Measurements from ENCODE around the gene EWSR1.

The EWSR1 gene

GRCh38 chr22:29306835-29307595 lies 38.9 kb downstream of the EWSR1 start:
- DNase-seq (ENCODE audit: low spot score): peak; percentile 59

DNA sequence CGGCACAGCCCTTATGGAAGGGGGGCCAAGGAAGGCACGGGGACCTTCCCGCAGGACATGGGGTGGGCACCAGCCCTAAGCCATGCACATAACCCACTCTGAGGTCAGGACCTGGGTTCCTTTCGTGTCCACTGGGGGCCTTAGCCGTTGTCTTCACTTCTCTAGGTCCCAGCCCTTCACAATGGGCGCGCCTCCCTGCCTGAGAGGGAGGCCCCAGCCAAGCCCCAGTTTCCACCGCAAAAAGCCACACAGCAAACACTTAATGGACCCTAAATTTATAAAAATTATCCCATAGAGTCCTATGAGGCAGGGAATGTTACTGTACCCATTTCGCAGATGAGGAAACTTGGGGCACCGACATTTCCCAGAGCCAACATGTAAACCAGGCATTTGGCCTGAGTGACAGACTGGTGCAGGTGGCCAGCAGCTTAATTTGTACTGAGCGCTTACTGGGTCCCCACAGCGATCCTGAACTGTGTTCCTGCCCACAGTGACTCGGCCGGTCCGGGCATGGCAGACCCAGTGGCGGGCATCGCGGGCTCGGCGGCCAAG lies 39.6 kb downstream of the EWSR1 start:
- no peak for DNase-seq (ENCODE audit: low spot score)

DNA sequence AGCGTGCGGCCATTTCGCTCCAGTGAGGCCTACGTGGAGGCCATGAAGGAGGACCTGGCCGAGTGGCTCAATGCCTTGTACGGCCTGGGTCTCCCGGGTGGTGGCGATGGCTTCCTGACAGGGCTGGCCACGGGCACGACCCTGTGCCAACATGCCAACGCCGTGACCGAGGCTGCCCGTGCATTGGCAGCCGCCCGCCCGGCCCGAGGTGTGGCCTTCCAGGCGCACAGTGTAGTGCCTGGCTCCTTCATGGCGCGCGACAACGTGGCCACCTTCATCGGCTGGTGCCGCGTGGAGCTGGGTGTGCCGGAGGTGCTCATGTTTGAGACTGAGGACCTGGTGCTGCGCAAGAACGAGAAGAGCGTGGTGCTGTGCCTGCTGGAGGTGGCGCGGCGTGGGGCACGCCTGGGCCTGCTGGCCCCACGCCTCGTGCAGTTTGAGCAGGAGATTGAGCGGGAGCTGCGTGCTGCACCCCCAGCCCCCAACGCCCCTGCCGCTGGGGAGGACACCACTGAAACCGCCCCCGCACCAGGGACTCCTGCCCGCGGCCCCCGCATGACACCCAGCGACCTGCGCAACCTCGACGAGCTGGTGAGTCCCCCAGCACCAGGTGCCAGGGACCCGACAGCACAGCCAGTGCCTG lies 40.2 kb downstream of the EWSR1 start:
- no peak for DNase-seq (ENCODE audit: low spot score)

DNA sequence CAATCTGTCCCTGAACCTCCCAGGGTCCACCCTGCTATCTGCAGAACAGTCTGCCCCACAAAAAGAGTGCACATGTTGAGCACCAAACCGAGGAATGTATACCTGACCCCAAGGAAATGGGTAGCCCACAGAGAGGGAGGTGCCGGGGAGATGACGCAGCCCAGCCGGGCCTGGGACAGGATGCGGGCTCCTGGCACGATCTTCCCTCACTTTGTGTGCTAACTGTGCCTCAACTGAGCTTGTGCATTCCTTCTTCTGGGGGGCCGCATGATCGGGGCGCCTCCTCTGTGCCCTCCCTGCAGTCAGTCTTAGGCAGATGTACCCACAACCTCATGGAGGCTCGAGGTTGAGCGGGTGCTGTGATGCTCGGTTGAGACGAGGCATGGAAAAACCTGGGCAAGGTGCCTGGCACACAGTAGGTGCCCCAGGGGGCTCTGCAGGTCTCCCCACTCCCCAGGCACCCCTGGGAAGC lies 40.8 kb downstream of the EWSR1 start:
- DNase-seq (ENCODE audit: low spot score): no peak

DNA sequence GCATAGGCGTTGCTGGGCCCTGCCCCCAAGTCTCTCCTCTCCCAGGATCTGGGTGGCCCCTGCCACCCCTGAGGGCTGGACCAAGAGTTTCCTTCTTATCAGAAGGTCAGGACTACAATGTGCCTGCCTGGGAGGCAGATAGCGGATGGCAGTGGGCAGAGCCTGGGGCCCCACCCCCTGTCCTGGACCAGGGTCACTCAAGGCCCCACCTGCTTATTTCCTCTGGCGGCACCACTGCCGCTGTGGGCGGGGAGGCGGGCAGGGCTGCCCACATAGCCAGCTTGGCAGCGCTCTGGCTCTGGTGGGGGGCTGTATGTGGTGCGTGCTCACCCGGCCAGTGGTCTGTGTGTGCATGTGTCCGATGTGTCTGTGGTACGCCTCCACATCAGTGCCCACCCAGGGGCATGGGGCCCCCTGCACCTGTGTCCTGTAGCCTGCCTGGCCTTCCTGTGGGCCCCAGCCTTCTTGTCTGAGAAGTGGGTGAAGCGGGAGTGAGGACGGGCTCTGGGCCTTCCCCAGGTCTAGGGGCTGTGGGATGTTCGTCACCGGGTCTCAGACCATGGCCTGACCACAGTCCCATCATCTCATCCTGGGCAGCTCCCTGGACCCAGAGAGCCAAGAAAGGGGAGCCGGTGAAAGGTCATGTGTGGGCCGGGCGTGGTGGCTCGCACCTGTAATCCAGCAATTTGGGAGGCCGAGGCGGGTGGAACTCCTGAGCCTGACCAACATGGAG lies 41.4 kb downstream of the EWSR1 start:
- DNase-seq (ENCODE audit: low spot score): no peak

DNA sequence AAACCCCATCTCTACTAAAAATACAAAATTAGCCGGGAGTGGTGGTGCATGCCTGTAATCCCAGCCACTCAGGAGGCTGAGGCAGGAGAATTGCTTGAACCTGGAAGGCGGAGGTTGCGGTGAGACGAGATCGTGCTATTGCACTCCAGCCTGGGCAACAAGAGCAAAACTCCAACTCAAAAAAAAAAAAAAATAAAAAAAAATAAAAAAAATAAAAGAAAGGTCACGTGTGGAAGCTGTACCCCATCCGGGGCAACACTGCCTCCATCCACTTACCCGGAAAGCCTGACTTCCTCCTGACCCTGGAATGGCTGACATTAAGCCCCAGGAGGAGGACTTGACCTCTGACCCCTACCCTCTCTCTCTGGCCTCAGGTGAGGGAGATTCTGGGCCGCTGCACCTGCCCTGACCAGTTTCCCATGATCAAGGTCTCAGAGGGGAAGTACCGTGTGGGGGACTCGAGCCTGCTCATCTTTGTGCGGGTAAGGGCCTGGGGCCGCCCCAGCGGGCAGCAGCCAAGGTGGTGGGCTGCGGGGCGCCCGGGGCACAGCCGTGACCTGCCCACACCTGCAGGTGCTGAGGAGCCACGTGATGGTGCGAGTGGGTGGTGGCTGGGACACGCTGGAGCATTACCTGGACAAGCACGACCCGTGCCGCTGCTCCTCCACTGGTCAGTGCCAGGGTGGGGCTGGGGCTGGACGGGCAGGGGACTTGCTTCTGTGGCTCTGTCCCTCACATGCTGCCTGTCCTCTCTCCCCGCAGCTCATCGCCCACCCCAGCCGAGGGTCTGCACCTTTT lies 42.2 kb downstream of the EWSR1 start:
- no peak for DNase-seq (ENCODE audit: low spot score)

DNA sequence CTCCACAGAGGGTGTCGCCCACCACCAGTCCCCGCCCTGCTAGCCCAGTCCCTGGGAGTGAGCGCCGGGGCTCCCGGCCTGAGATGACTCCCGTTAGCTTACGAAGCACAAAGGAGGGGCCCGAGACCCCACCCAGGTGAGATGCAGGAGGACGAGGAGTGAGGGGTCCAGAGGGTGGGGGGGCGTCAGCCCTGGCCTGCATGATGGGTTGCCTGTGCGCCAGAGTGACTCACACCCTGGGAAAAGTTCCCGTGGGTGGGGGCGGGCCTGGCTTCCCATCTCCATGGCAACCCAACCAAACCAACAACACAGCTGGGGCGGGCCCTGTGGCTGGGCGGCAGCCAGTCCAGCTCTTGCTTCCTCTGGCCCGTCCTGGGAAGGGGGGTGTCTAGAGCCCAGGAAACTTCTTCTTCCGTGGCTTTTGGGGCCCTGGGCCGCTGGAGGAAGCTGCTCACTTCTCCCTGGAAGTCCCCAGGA lies 42.8 kb downstream of the EWSR1 start:
- DNase-seq (ENCODE audit: low spot score): peak; percentile 93

GRCh38 chr22:29311464-29312217 lies 43.6 kb downstream of the EWSR1 start:
- DNase-seq (ENCODE audit: low spot score): no peak

DNA sequence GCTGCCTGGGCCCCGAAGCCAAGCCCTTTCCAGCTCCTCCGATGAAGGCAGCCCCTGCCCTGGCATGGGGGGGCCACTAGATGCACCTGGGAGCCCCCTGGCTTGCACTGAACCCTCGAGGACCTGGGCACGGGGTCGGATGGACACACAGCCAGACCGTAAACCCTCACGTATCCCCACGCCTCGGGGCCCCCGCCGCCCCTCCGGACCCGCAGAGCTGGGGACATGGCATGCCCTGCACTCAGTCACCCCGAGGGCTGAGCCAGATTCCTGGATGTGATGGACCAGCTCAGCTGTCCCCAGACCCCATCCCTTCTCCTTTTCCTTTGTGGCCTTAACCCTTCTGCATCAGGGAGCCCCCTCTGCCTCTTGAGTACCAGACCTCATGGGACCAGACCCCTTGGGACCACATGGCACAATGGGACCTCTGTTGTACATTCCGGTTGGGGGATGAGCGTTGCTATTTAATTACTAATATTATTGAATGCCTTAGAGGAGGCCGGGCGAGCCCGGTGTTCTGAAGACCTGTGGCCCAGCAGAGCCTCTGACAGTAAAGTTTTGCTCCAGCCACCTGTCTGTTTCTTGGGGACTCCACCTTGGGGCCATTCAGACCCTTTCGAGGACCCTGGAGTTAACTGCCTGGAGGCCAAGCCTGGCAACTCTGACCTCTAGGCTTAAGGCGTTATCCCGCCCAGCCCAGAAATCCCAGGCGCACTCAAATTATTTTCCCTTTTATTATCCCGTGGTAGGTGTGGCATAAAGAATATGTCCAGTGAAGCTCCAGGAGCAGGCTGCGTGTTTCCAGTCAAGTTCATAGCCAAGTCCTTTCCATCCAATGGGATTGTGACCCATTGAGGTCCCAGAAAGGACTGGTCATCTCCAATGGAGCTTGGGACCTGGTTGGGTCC lies 44.4 kb downstream of the EWSR1 start:
- no peak for DNase-seq (ENCODE audit: low spot score)

DNA sequence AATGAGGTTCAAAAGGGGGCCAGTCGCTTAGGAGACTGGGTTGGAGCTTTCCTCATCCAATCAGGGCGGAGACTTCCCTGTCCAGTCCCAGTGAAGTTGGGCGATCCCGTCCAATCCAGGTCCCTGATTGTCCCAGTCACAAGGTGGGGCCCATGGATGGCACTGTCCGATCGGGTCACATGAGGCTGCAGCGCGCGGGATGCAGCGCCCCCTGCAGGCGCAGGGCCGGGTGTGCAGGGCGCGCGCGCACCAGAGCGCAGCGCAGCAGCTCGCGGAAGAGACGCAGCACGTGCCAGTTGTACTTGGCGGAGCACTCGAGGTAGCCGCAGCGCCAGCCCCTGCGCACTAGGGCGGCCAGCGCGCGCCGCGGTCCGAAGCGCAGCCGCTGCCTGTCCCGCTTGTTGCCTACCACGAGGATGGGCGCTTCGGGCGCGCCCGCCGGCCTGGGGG lies 45.1 kb downstream of the EWSR1 start:
- DNase-seq (ENCODE audit: low spot score): peak; percentile 38

- DNase-seq (ENCODE audit: low spot score): no peak
These were observed 45.8 kb downstream of the EWSR1 start for GRCh38 chr22:29313576-29314466.

GRCh38 chr22:29314537-29315285 lies 46.6 kb downstream of the EWSR1 start:
- DNase-seq (ENCODE audit: low spot score): no peak

GRCh38 chr22:29315286-29316140 lies 47.4 kb downstream of the EWSR1 start, which contains the start of gene RASL10A:
Gene RASL10A (minus strand): TSS chr22:29315697. CDS start chr22:29315246, 451 bp downstream.
- no peak for DNase-seq (ENCODE audit: low spot score)

- DNase-seq (ENCODE audit: low spot score): no peak
These were observed 48.2 kb downstream of the EWSR1 start for GRCh38 chr22:29316141-29316828.

- no peak for DNase-seq (ENCODE audit: low spot score)
These were observed 49.9 kb downstream of the EWSR1 start for GRCh38 chr22:29317827-29318454.

GRCh38 chr22:29319072-29319471 lies 51.0 kb downstream of the EWSR1 start:
- no peak for DNase-seq (ENCODE audit: low spot score)
